Measurements from ENCODE around the gene AUTS2.

The AUTS2 gene

GRCh38 chr7:69622960-69623359, 24.7 kb downstream of the AUTS2 start:
- DNase-seq (ENCODE audit: low read depth in 2 of 2) = no peak

DNA sequence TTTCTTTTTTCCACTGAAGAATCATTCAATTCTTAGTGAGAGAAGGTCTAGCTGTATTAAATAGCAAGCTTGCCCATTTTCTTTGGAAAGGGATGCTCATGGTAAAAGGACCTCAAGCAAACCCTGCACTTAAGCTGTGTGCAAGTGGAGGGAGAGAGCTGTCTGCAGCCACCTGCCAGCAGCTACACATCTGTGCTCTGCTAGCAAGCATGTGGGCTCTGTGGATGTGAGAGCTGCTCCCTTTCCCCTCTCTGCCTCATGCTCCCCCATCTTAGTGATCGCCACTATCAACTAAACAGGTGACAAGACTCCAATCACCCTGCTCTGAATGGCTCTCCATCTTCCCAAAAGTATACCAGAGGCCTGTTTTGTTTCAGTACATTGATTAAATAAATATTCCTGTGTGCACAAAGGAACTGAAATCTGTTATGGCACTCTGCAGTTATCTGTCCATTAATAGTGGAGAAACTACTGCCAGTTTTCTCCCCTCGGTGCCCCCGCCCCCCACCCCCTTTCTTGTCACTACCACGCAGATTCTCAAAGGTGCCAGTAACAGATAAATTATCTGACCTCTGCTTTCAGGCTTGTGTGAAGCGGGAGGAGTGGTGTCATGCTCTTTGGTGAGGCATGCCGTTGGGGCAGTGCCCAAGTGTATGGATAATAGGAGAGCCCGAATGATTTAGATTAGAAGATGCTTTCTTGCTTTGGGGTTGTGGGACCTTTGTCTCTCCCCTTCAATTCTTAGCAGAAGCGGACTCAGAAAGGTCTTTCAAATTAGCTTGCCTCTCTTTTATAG, 26.4 kb downstream of the AUTS2 start:
- DNase-seq (ENCODE audit: low read depth in 2 of 2) = no peak

- no peak for DNase-seq (ENCODE audit: low read depth in 2 of 2)
Measured at GRCh38 chr7:69625238-69625637, 27.0 kb downstream of the AUTS2 start.

- no peak for DNase-seq (ENCODE audit: low read depth in 2 of 2)
Measured at GRCh38 chr7:69625798-69626197, 27.5 kb downstream of the AUTS2 start.

DNA sequence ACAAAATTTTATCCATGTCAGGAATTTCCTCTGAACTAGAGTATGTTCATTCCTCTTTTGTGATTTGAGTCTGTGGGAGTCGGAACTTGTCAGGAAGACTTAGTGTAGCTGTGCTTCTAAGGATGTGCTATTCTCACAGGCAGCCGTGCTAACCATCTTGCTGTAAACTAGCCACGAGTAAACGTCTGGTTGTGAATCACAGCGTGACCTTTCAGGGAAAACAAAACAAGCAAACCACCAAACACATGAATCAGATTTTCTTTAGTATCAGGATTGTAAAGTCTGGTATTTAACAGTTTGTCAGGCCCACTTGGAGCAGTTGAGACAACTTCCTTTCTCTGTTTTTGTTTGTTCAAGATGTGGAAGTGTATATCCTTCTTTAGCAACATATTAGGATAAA, 32.0 kb downstream of the AUTS2 start:
- no peak for DNase-seq (ENCODE audit: low read depth in 2 of 2)

DNA sequence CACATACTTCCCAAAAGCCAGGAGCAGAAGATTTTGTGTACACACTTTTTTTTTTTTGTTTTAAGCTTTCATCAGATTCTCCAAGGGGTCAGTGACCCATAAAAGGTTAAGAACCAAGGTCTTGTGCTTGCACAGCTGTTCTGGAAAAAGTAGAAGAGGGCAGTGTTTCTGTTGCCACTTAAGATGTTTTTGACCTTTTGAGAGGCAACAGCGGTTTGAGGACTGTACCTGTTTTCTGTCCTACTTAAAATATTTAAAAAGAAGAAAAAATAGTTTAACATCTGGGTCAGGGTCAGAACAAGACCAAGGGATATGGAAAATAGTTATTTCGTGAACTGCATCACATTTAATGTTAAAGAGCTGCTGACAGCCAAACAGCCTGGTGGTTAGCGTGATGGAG, 32.9 kb downstream of the AUTS2 start:
- no peak for DNase-seq (ENCODE audit: low read depth in 2 of 2)

DNA sequence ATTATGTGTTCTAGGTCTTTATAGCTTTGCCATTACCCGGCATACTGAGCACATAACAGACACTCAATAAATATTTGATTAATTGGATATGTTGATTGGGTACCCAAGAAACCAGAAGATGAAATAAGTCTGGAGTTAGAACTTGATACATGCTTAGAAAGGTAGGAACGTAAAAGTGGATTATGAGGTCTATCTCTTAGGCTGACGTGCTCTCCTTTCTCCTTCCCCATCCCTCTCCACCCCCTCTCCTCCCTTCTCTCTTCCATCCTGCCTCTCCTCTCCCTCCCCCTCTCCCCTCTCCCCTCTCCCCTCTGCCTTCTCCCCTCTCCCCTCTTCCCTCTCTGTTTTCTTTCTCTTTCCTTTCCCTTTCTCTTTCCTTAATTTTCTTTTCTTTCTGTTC, 34.0 kb downstream of the AUTS2 start:
- no peak for DNase-seq (ENCODE audit: low read depth in 2 of 2)

- DNase-seq (ENCODE audit: low read depth in 2 of 2) = no peak
Measured at GRCh38 chr7:69633122-69633831, 35.0 kb downstream of the AUTS2 start.

DNA sequence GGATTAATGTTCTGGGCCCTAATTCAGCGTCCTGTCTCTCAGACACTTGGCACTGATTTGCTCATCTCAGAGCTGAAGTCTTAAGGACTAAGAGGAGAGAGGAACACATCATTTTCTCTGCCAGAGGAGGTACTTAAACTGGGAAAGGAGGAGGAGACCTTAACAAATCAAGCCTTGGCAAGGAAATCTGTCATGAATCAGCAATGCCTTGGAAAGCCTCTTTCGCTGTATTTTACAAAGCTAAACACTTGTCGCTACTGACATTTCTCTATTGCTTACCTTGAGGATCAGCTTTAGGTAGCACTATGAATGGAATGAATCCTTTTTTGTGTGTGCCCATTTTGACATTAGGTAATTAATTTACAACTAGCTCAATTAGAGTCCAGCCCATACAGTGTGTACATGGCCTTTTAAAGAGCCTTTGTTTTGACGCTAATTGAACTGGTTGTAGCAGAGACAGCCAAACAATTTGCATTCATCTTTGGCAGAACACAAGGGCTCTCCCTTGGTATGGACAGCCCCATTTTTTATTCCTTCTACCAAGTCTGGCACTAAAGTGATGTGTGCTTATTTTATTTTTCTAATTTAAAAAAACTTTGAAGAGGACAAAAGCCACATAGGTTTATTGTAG, 37.4 kb downstream of the AUTS2 start:
- DNase-seq (ENCODE audit: low read depth in 2 of 2) = no peak

GRCh38 chr7:69638674-69639073, 40.4 kb downstream of the AUTS2 start:
- DNase-seq (ENCODE audit: low read depth in 2 of 2) = no peak

- no peak for DNase-seq (ENCODE audit: low read depth in 2 of 2)
Measured at GRCh38 chr7:69640216-69640615, 41.9 kb downstream of the AUTS2 start.

GRCh38 chr7:69640925-69641594, 42.8 kb downstream of the AUTS2 start:
- DNase-seq (ENCODE audit: low read depth in 2 of 2) = no peak

DNA sequence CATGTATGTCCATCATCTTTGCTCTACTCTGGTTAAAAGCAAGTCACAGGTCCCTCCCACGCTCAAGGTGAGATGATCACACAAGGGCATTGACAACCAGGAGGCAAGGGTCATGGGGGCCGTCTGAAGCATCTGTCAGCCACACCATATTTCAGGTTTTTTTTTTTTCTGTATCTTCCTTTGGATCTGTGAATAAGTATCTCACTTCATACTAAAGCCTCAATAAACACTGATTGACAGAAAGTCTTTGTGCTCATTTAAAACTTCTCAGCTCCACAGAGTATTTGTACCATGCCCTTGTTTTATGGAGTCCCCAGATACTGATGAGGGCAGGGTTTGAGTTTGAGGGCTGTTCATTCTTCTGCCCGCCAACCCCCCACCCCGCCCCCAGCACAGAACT, 45.0 kb downstream of the AUTS2 start:
- no peak for DNase-seq (ENCODE audit: low read depth in 2 of 2)

GRCh38 chr7:69643708-69644445, 45.6 kb downstream of the AUTS2 start:
- no peak for DNase-seq (ENCODE audit: low read depth in 2 of 2)

- no peak for DNase-seq (ENCODE audit: low read depth in 2 of 2)
Measured at GRCh38 chr7:69645683-69646082, 47.4 kb downstream of the AUTS2 start.

GRCh38 chr7:69651101-69651590, 52.9 kb downstream of the AUTS2 start:
- DNase-seq (ENCODE audit: low read depth in 2 of 2) = no peak

DNA sequence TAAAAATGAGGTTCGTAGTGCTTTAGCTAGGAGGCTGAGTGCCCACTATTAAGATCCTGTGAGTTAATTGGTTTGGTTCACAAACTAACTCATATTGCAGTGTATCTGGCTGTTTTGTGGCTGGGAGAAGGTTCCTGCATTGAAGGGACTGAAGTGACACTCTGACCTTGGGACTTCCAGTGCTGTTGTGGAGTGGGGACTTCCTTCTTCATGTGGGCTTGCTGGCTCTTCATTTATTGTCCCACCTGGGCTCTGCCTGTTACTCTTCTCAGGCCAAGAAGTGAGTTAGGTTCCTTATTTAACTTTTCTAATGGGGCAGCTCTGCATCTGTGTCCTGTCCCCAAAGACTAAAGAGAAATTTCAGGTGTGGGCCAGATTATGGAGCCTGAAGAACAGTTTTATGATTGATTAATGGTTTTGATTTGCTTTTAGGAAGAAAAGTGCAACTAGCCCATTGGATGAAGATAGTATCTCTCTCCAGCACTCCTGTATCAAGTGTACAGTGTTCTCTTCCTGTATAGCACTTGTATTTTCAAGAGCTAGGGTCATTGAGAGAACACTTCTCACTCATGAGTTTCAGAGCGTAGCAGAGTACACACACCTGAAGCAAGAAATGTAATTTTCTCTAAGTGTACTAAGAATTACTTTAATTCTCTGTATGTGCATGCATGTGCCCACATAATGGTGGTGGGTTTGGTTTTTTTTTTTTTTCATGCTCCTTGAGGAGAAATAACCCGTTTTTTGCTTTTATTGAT, 54.8 kb downstream of the AUTS2 start:
- DNase-seq (ENCODE audit: low read depth in 2 of 2) = no peak

DNA sequence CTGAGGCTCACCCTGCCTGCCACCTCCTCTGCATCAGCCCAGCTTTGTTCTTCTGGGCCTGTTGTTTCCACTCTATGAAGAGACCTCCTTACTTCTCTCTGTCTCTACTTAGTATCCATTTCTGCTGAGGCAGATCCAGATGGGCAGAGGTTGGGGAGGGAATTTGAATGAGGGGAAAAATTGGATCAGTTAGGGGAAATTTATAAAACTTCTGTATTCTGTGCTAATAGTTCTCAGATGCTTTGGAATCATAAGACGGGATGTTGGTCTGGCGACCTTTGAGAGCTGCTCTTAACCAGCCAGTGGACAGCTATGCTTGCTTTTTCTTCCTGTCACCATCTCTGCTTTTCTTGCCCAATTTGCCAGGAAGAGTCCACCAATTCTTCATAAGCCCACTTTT, 55.5 kb downstream of the AUTS2 start:
- DNase-seq (ENCODE audit: low read depth in 2 of 2) = no peak

DNA sequence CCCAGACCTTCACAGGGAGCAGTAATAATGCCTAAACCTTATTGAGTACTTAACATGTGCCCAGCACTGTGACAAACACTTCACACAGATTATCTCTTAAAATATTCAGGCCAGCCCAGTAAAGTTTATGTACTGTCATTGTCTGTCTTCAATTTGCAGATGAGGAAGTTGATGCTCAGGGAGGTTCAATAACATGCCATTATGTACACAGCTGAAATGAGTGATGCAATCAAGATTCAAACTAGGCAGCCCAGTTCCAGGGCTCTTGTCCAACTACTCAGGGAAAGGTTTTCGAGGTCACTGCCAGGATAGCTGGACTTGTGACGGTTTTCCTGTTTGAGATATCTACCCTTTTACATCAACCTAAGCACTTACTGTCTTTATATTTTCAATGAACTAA, 56.1 kb downstream of the AUTS2 start:
- no peak for DNase-seq (ENCODE audit: low read depth in 2 of 2)

DNA sequence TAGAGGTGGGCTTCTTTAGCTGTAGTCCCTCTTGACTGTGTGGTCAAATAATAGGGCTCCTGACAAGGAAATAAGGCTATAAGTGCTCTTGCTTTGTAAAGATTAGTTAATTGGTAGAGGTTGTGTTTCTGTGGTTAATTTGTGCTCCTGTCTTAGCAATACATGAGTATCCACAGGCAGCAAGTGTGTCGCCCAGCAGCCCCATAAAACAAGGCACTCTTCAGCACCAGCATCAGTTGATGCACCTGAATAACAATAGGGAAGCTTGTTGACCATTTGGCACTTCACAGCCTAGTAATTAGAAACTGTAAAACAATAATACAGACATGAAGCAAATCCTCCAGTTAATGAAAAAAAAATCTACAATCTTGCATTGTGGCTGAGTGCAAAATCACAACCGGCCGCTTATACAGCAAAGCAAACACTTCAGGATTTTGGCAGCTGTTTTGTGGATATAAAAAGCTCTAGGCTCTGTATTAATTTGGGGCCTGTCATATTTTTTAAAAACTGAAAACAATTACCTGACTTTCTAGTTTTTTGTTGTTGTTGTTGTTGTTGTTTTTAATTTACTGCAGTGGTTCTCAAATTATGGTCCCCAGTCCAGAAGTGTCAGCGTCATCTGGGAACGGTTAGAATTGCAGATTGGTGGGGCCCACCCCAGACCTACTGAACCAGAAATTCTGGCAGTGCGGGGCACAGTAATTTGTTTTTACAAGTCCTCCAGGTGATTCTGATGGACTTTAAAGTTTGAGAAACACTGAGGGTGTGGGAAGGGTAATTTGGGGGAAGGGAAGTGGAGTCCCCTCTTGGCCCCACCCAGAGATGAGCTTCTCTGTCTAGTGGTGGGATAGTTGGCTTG, 56.8 kb downstream of the AUTS2 start:
- no peak for DNase-seq (ENCODE audit: low read depth in 2 of 2)
